K562 (cell line): Measurements from ENCODE around the gene MTOR. TPM values are rescaled to one million over a fixed set of nuclear protein-coding genes. Genes with fewer than 3 reads are reported as not detected.

Source experiments
- ATAC-seq: fragments of 200-7000 bp; cut with Tn5 transposase; 3 replicates; pipeline ENCODE4 v1.9.1; 2020; ENCODE audit warnings: moderate library complexity
- BruUV-seq: library from RNA; stranded (reverse); fragments of 400-500 nt; replicated peaks from 2 replicates; lab custom pipeline; 2021; lab: Mats Ljungman, UMichigan
- CTCF ChIA-PET: fragments of 300-600 bp; formaldehyde crosslinking; extraction: SDS; loops from one replicate; lab custom pipeline; 2021; ENCODE audit warnings: low intra/inter-chr PET ratio; lab: Yijun Ruan, JAX
- POLR2A ChIA-PET: fragments of 300-600, 350-650 bp; sonication (Branson Sonifier 250); formaldehyde crosslinking; extraction: SDS; loops from one replicate; lab custom pipeline; 2021; ENCODE audit warnings: antibody characterized with exemption, inconsistent platforms; lab: Yijun Ruan, JAX
- DNase-seq, 4 experiments: peaks; one replicate each; pipeline versions ENCODE4 v3.0.0 to v3.0.0-alpha.2; 2011 to 2018; ENCODE audit warnings: low spot score in 3 of 4, mixed read lengths in 3 of 4; ENCODE audit errors: extremely low read depth in 1 of 4
- FAIRE-seq: peaks from 2 replicates; lab custom pipeline; 2011; peaks lifted over from hg19 to GRCh38; lab: Jason Lieb, UNC
- H2AFZ ChIP-seq: 2 replicates; pipeline ENCODE4 v1.6.0; 2011; ENCODE audit warnings: low read depth, low read length, control low read depth, inconsistent platforms
- H3K27ac ChIP-seq: fragments of 200-600 bp; 3 replicates; pipeline ENCODE4 v1.8.0; 2011; ENCODE audit warnings: low read depth, mild to moderate bottlenecking, control low read depth, inconsistent platforms, low read length, moderate library complexity, mixed read lengths; ENCODE audit errors: extremely low read depth
- H3K27me3 ChIP-seq, 2 experiments: fragments of 300-600 bp in 1 of 2; 2 replicates in 1 of 2; 3 replicates in 1 of 2; pipeline versions ENCODE4 v1.6.0 to v1.8.0; 2011; ENCODE audit warnings: inconsistent platforms in 2 of 2, low read length in 2 of 2, mild to moderate bottlenecking in 1 of 2, mixed read lengths in 1 of 2, moderate library complexity in 1 of 2; ENCODE audit not compliant: control insufficient read depth in 2 of 2, insufficient read depth in 2 of 2
- H3K36me3 ChIP-seq: fragments of 300-600 bp; 3 replicates; pipeline ENCODE4 v1.8.0; 2011; ENCODE audit warnings: mild to moderate bottlenecking, low read length, inconsistent platforms; ENCODE audit not compliant: control insufficient read depth, insufficient read depth
- H3K4me1 ChIP-seq, 2 experiments: fragments of 200-600 bp in 1 of 2; replicated peaks in 1 of 2; 2 replicates in 1 of 2; 3 replicates in 1 of 2; pipeline versions ENCODE4 v1.5.1 to v1.8.0; 2011; ENCODE audit warnings: inconsistent platforms in 2 of 2, low read length in 2 of 2, mild to moderate bottlenecking in 1 of 2, mixed read lengths in 1 of 2, moderate library complexity in 1 of 2; ENCODE audit not compliant: control insufficient read depth in 2 of 2, insufficient read depth in 2 of 2
- H3K4me2 ChIP-seq: 2 replicates; pipeline ENCODE4 v1.6.1; 2011; ENCODE audit warnings: low read length, control low read depth, inconsistent platforms, mixed read lengths; ENCODE audit not compliant: insufficient read depth
- H3K4me3 ChIP-seq: fragments of 200-600 bp; sonication (generic), shearing (Covaris generic); 2 replicates; pipeline ENCODE4 v1.5.1; 2016; ENCODE audit warnings: control low read depth, inconsistent platforms
- H3K79me2 ChIP-seq: fragments of 200-600 bp; 3 replicates; pipeline ENCODE4 v1.8.0; 2011; ENCODE audit warnings: low read length, inconsistent platforms; ENCODE audit not compliant: control insufficient read depth, insufficient read depth
- H3K9ac ChIP-seq, 2 experiments: 2 replicates each; pipeline versions ENCODE4 v1.6.0 to v1.6.1; 2011; ENCODE audit warnings: low read depth in 2 of 2, low read length in 2 of 2, control low read depth in 1 of 2, inconsistent platforms in 1 of 2, mild to moderate bottlenecking in 1 of 2, mixed read lengths in 1 of 2; ENCODE audit not compliant: insufficient read depth in 1 of 2
- H3K9me1 ChIP-seq: one replicate; pipeline ENCODE4 v1.6.0; 2011; ENCODE audit warnings: inconsistent platforms, mild to moderate bottlenecking, low read length, moderate library complexity; ENCODE audit not compliant: control insufficient read depth, insufficient read depth
- H3K9me3 ChIP-seq: replicated peaks from 2 replicates; pipeline ENCODE4 v1.5.1; 2011; ENCODE audit warnings: low read depth, low read length, inconsistent platforms; ENCODE audit not compliant: control insufficient read depth, insufficient read depth
- H4K20me1 ChIP-seq: replicated peaks from 2 replicates; pipeline ENCODE4 v1.6.1; 2011; ENCODE audit warnings: low read length, inconsistent platforms, mixed read lengths; ENCODE audit not compliant: control insufficient read depth, insufficient read depth
- ATF1 ChIP-seq, 2 experiments: fragments of 450-650 bp in 1 of 2; IDR thresholded peaks; 2 replicates each; pipeline ENCODE4 v1.6.1; 2016; ENCODE audit warnings: missing compliant biosample characterization in 1 of 2, missing genetic modification characterization in 1 of 2
- BRCA1 ChIP-seq, 2 experiments: fragments of 450-650 bp in 1 of 2; sonication (generic) in 1 of 2; formaldehyde crosslinking in 1 of 2; IDR thresholded peaks; 2 replicates each; pipeline versions ENCODE4 v1.5.0 to v1.6.1; 2017 to 2020; ENCODE audit warnings: mild to moderate bottlenecking in 1 of 2, missing genetic modification reagents in 1 of 2
- CBFB ChIP-seq: sonication (generic); formaldehyde crosslinking; IDR thresholded peaks from 2 replicates; pipeline ENCODE4 v1.4.0; 2020; ENCODE audit warnings: mild to moderate bottlenecking, missing genetic modification reagents
- CBX3 ChIP-seq, 2 experiments: IDR thresholded peaks; 1 replicate in 1 of 2; 2 replicates in 1 of 2; pipeline ENCODE4 v1.6.1; 2012; ENCODE audit warnings: inconsistent platforms in 2 of 2, low read length in 2 of 2, borderline replicate concordance in 1 of 2, control low read depth in 1 of 2
- CTCFL ChIP-seq: IDR thresholded peaks from 2 replicates; pipeline ENCODE4 v1.6.1; 2011; ENCODE audit warnings: borderline replicate concordance, low read depth, mild to moderate bottlenecking, moderate library complexity, low read length; ENCODE audit not compliant: insufficient read depth, poor library complexity, severe bottlenecking
- EZH2 ChIP-seq: IDR thresholded peaks from 2 replicates; pipeline ENCODE4 v1.6.1; 2012; ENCODE audit warnings: low read depth, mild to moderate bottlenecking, inconsistent platforms, low read length, borderline replicate concordance
- FOXK1 ChIP-seq: sonication (generic); formaldehyde crosslinking; IDR thresholded peaks from 2 replicates; pipeline ENCODE4 v1.8.0; 2022; ENCODE audit warnings: missing genetic modification reagents, mild to moderate bottlenecking, borderline replicate concordance
- FOXM1 ChIP-seq, 2 experiments: fragments of 450-650 bp in 1 of 2; sonication (generic) in 1 of 2; formaldehyde crosslinking in 1 of 2; IDR thresholded peaks; 2 replicates each; pipeline versions ENCODE4 v1.6.1 to v1.9.0; 2017 to 2022; ENCODE audit warnings: low read depth in 2 of 2, mild to moderate bottlenecking in 2 of 2, missing genetic modification reagents in 1 of 2, moderate library complexity in 1 of 2
- HCFC1 ChIP-seq: IDR thresholded peaks from 2 replicates; pipeline ENCODE4 v1.6.1; 2012; ENCODE audit warnings: low read depth, low read length, improper control_type of control experiment
- KLF6 ChIP-seq: fragments of 250-450 bp; sonication (Bioruptor Pico); IDR thresholded peaks from 2 replicates; pipeline ENCODE4 v1.4.0; 2020; ENCODE audit warnings: mild to moderate bottlenecking, moderate library complexity, borderline replicate concordance
- PML ChIP-seq: IDR thresholded peaks from 2 replicates; pipeline ENCODE4 v1.6.1; 2012; ENCODE audit warnings: low read length, inconsistent platforms
- SMARCA5 ChIP-seq: fragments of 450-650 bp; IDR thresholded peaks from 2 replicates; pipeline ENCODE4 v1.6.1; 2016
- XRCC4 ChIP-seq: IDR thresholded peaks from one replicate; pipeline ENCODE4 v1.6.1; 2011; ENCODE audit not compliant: insufficient read depth, insufficient read length; ENCODE audit errors: extremely low read depth
- ZNF431 ChIP-seq: sonication (generic); formaldehyde crosslinking; IDR thresholded peaks from 2 replicates; pipeline ENCODE4 v1.8.0; 2022; ENCODE audit warnings: mild to moderate bottlenecking, missing genetic modification reagents
- ZNF740 ChIP-seq, 3 experiments: fragments of 200-800 bp in 1 of 3; sonication (Bioruptor generic) in 1 of 3; sonication (generic) in 1 of 3; formaldehyde crosslinking in 1 of 3; IDR thresholded peaks; 2 replicates each; pipeline versions ENCODE4 v1.6.1 to v1.8.0; 2016 to 2022; ENCODE audit warnings: mild to moderate bottlenecking in 2 of 3, missing compliant biosample characterization in 2 of 3, missing genetic modification characterization in 2 of 3, missing genetic modification reagents in 1 of 3
- ZNF830 ChIP-seq: fragments of 250-450 bp; sonication (Bioruptor Pico); IDR thresholded peaks from 2 replicates; pipeline ENCODE4 v1.5.0; 2021; ENCODE audit warnings: mild to moderate bottlenecking
- WGBS: fragments of 100-300 bp; shearing (Covaris generic); methylation state at CpG from one replicate; pipeline ENCODE4 v1.1.6; 2016; ENCODE audit warnings: low coverage, mixed read lengths; ENCODE audit not compliant: insufficient coverage; ENCODE audit errors: missing lambda C conversion rate; 5-methylcytosine and 5-hydroxymethylcytosine counted together
- in situ Hi-C: fragments of 300-500 bp; cut with MboI; formaldehyde crosslinking; loops from 4 replicates; pipeline ENCODE4 v1.15.0; 2018; ENCODE audit warnings: inconsistent platforms, mixed read lengths
- intact Hi-C: fragments of 100-400 bp; cut with micrococcal nuclease; formaldehyde crosslinking; loops from 2 replicates; pipeline ENCODE4 v1.14.2; 2022
- polyA plus RNA-seq, 8 experiments: library from polyadenylated mRNA; depleted of rRNA in 4 of 8; stranded (reverse) in 5 of 8; unstranded in 3 of 8; fragments of >200 nt; fragmentation: Nextera tagmentation in 2 of 8; fragmentation: Illumina TruSeq in 1 of 8; extraction: Ambion mirVana in 2 of 8; extraction: Trizol in 1 of 8; gene quantifications; 2 replicates each; pipeline versions ENCODE4 v1.2.1 to v1.2.3, GENCODE V29; 2011 to 2014; ENCODE audit warnings: inconsistent platforms in 1 of 8, missing spikeins in 1 of 8
- total RNA-seq, 7 experiments: library from RNA; depleted of rRNA in 6 of 7; stranded (reverse); fragments of >200 nt in 6 of 7; fragmentation: Illumina TruSeq in 2 of 7; extraction: Trizol in 2 of 7; gene quantifications; 2 replicates each; pipeline versions ENCODE4 v1.2.1 to v1.2.3, GENCODE V29; 2011 to 2021; ENCODE audit warnings: low replicate concordance in 1 of 7
- TF ChIP-seq, protein P1 (sequence below): fragments of 200-800 bp; sonication (Bioruptor generic); IDR thresholded peaks from 2 replicates; pipeline ENCODE4 v1.6.1; 2017; ENCODE audit warnings: missing genetic modification characterization, missing compliant biosample characterization

Gene MTOR
- total and polyA plus RNA-seq, 9 of the 15 experiments (the other 6 are each of a cell fraction or from before 2014, with no cell fraction given): 11.4 to 71.4 (median 52.2) TPM

- Histone ChIP-seq H2AFZ (no peak overlapping the region), H3K4me2 (no peak overlapping the region), H3K79me2 (peaks cover 41% of the 10 kb centered on the region), H4K20me1 (peaks cover 13% of the 10 kb centered on the region; the same call in 1 of the 2 replicates), H3K27me3 (no peaks in the 10 kb centered on the region), H3K4me1 (peaks cover 9 to 13% of the 10 kb centered on the region in 2 experiments; a peak in 3 of 5 replicates), H3K9me1 (no peaks in the 10 kb centered on the region), H3K9me3 (no peaks in the 10 kb centered on the region), H3K36me3 (peaks cover 88% of the 10 kb centered on the region), H3K27ac (no peak overlapping the region), H3K9ac (no peak overlapping the region), H3K4me3 (no peak overlapping the region)
- DNase-seq: no peak
- no peak for ATAC-seq
- intact Hi-C loops (no loop called here), in situ Hi-C loops (no loop called here)
- 93% methylated on average over 6 of the region's 6 CpGs for WGBS
- ChIA-PET CTCF (no interaction called here), POLR2A (interaction anchor here (0.6 to 1.4 kb wide), 6 partner anchors 8 to 81 kb away, joined by 3 to 4 read pairs (median 4); no protein-coding TSS in a partner anchor)
- no peak for FAIRE-seq
- no TSS peak for BruUV-seq
- TF ChIP-seq PML: no peak
- TF ChIP-seq XRCC4: no peak
- TF ChIP-seq ZNF431 (CRISPR knock-in tag): no peak
- no peak for TF ChIP-seq ATF1 (CRISPR knock-in tag; IDR thresholded peaks at IDR 0.05)
- TF ChIP-seq ATF1 (tag; IDR thresholded peaks at IDR 0.05): no peak
- TF ChIP-seq CBFB (CRISPR knock-in tag): no peak
- TF ChIP-seq FOXM1 (IDR thresholded peaks at IDR 0.05; ENCODE audit: low read depth): no peak
- TF ChIP-seq FOXM1 (CRISPR knock-in tag; IDR thresholded peaks at IDR 0.05; ENCODE audit: low read depth): no peak
- TF ChIP-seq FOXK1 (CRISPR knock-in tag): no peak
- TF ChIP-seq ZNF830: no peak
- TF ChIP-seq, protein P1, sequence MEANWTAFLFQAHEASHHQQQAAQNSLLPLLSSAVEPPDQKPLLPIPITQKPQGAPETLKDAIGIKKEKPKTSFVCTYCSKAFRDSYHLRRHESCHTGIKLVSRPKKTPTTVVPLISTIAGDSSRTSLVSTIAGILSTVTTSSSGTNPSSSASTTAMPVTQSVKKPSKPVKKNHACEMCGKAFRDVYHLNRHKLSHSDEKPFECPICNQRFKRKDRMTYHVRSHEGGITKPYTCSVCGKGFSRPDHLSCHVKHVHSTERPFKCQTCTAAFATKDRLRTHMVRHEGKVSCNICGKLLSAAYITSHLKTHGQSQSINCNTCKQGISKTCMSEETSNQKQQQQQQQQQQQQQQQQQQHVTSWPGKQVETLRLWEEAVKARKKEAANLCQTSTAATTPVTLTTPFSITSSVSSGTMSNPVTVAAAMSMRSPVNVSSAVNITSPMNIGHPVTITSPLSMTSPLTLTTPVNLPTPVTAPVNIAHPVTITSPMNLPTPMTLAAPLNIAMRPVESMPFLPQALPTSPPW (CRISPR knock-in tag): no peak
- no peak for TF ChIP-seq BRCA1 (IDR thresholded peaks at IDR 0.05)
- TF ChIP-seq BRCA1 (CRISPR knock-in tag; IDR thresholded peaks at IDR 0.05): no peak
- no peak for TF ChIP-seq CTCFL
- TF ChIP-seq HCFC1: no peak
- TF ChIP-seq CBX3 (IDR thresholded peaks at IDR 0.05; ENCODE audit: borderline replicate concordance in 1 of 2, low read length in 2 of 2): no peak
- no peak for TF ChIP-seq SMARCA5
- TF ChIP-seq KLF6 (CRISPR knock-in tag): no peak
- no peak for TF ChIP-seq ZNF740 (CRISPR knock-in tag; IDR thresholded peaks at IDR 0.05)
- no peak for TF ChIP-seq ZNF740 (tag; IDR thresholded peaks at IDR 0.05)
- no peak for TF ChIP-seq EZH2
Measured at GRCh38 chr1:11283151-11283550, 20.8 kb upstream of the MTOR start.
